HFFc6 (cell line): ENCODE measurements around the gene SUFU. TPM values are rescaled to one million over a fixed set of nuclear protein-coding genes. Genes with fewer than 3 reads are reported as not detected.

Experiments
- DNase-seq: peaks from one replicate; pipeline ENCODE4 v3.0.0-alpha.2; 2018
- H3K27ac Mint-ChIP-seq: 2 replicates; pipeline ENCODE4 v1.8.0; 2020; ENCODE audit warnings: mild to moderate bottlenecking, mixed read lengths
- H3K27me3 Mint-ChIP-seq: 2 replicates; pipeline ENCODE4 v1.8.0; 2021; ENCODE audit warnings: mild to moderate bottlenecking, moderate library complexity, mixed read lengths; ENCODE audit not compliant: insufficient read depth
- H3K36me3 Mint-ChIP-seq: 2 replicates; pipeline ENCODE4 v1.8.0; 2021; ENCODE audit warnings: low read depth, mixed read lengths
- H3K4me1 Mint-ChIP-seq: 2 replicates; pipeline ENCODE4 v1.8.0; 2020; ENCODE audit warnings: low read depth, mixed read lengths
- H3K4me3 Mint-ChIP-seq: 2 replicates; pipeline ENCODE4 v1.8.0; 2020; ENCODE audit warnings: mild to moderate bottlenecking, moderate library complexity, mixed read lengths
- H3K9me3 Mint-ChIP-seq: 2 replicates; pipeline ENCODE4 v1.8.0; 2020; ENCODE audit warnings: mild to moderate bottlenecking, mixed read lengths
- total RNA-seq, 6 experiments: library from RNA; stranded (reverse); fragmentation: NEBNext Ultra II Directional; extraction: Animal tissue kit (Norgen Biotek cat#: 25700); gene quantifications; 2 replicates in 1 of 6; 3 replicates in 5 of 6; pipeline ENCODE4 v1.2.3, GENCODE V29; 2021
- TF ChIP-seq, protein P1 (sequence below): fragments of 200-600 bp; sonication (generic); IDR thresholded peaks from 2 replicates; pipeline ENCODE4 v1.5.0; 2021; ENCODE audit warnings: antibody characterized with exemption, mild to moderate bottlenecking

Gene SUFU
- total RNA-seq, 6 experiments from 2014 or later = 12.8 to 16.8 (median 15.2) TPM

DNA sequence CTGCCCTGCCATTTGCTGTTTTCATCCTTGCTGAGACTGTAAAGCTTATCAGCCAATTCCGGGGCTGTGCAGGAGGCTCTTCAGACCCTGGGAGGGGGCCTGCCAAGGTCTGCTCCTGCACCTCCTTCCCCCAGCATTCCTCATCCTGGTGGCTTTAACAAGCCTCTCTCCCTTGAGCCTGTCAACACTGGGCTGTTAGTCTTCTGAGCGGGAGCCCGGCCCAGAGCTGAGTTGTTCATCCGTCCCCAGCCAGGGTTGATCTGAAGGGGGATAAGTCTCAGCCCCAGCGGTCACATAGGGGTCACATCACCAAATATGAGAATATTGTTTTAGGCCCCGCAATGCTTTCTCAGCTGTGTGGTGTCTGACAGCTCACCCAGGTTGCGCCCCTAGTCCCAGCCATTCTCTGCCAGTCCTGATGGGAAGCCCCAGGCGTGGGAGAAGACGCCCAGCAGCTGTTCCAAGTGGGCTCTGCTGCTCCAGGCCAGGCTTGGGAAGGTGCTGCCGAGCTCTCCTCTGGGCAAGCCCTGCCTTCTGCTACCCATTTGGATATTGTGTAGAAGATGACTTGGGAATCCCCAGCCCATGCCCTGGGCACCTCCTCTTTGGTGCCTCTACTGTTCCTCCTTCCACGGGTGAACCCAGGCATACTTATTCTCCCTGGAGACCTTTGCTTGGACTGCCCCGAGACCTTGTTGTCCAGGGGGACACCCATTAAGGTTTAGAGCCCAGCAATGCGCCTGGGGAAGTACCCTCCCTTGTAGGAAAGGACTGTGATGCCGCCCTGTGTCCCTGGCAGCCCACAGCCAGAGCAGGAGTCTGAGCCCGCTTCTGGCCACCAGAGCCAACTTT lies 117.0 kb downstream of the SUFU start:
- peaks cover 33% of the 10 kb centered on the region for H3K4me1 Mint-ChIP-seq
- no peak overlapping the region for H3K27ac Mint-ChIP-seq
- TF ChIP-seq, protein P1, sequence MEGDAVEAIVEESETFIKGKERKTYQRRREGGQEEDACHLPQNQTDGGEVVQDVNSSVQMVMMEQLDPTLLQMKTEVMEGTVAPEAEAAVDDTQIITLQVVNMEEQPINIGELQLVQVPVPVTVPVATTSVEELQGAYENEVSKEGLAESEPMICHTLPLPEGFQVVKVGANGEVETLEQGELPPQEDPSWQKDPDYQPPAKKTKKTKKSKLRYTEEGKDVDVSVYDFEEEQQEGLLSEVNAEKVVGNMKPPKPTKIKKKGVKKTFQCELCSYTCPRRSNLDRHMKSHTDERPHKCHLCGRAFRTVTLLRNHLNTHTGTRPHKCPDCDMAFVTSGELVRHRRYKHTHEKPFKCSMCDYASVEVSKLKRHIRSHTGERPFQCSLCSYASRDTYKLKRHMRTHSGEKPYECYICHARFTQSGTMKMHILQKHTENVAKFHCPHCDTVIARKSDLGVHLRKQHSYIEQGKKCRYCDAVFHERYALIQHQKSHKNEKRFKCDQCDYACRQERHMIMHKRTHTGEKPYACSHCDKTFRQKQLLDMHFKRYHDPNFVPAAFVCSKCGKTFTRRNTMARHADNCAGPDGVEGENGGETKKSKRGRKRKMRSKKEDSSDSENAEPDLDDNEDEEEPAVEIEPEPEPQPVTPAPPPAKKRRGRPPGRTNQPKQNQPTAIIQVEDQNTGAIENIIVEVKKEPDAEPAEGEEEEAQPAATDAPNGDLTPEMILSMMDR = no peak
- DNase-seq = no peak
- peaks cover 17% of the 10 kb centered on the region for H3K36me3 Mint-ChIP-seq
- H3K4me3 Mint-ChIP-seq = no peak overlapping the region
- H3K9me3 Mint-ChIP-seq = peaks cover 6% of the 10 kb centered on the region; the same call in 1 of the 2 replicates
- H3K27me3 Mint-ChIP-seq = no peaks in the 10 kb centered on the region; the same call in 1 of the 2 replicates

DNA sequence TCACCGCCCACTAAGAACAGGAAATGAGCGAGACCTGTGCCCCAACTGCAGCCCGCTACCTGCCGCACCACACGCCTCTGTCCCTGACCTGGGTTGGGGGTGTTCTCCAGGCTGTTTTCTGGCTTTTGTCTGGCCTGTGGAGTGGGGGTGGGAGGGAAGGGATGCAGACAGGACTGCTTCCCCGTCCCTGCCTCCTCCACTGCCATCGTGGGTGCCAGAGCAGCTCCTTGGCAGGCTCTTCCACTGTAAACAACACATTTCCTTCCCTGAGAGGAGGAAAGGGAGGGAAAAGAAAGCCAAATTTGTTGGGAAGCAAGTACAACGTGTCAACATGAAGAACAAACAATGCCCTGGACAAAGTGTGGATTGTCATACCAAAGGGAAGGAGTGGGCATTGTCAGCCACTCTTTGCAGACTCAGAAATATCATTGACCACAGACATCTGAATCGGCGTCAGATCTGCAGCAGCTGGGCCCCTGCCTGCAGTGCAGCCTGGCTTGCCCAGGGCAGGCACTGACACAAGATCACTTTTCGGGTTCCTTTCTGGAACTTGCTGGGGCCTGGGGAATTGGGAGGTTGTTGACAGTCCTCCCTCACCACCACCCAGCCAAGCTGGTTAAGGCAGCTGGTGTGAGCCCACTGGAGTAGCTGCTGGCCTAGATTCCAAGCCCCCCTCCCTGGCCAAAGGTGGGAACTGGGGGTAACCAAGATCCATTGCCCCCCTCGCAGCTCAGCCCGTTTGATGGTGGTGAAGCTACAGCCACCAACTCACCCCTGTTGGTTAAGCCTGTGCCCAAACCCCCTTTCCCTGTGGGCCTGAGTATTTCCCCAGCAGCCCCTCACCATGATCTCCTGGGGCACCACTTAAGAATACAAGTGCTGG lies 117.9 kb downstream of the SUFU start:
- Mint-ChIP-seq H3K4me1 (peaks cover 33% of the 10 kb centered on the region), H3K27ac (peak overlapping the region; percentile 26; the same call in 1 of the 2 replicates), H3K27me3 (no peaks in the 10 kb centered on the region; the same call in 1 of the 2 replicates)

DNA sequence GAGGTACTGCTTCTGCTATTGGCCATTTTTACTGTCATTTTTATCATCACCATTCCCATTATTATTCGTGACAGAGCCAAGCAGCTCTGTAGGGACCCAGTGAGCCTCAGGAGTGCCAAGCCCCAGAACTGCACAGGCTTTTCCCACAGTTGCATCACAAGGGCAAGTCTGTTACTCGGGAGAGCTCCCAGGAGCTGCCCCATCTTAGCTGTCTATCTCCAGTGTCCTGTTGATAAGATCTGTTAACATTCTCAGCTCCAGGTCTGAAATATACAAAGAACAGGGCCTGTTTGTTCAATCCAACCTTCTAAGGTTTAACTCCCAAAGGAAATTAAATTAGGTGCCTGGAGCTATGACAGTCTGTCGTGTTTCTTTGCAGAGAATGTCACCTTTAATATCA lies 120.3 kb downstream of the SUFU start:
- H3K27me3 Mint-ChIP-seq = no peaks in the 10 kb centered on the region; the same call in 1 of the 2 replicates
- H3K36me3 Mint-ChIP-seq = peaks cover 17% of the 10 kb centered on the region
- H3K9me3 Mint-ChIP-seq = peaks cover 6% of the 10 kb centered on the region; the same call in 1 of the 2 replicates
- no peak overlapping the region for H3K4me3 Mint-ChIP-seq
- no peak for DNase-seq
- H3K4me1 Mint-ChIP-seq = peaks cover 53% of the 10 kb centered on the region
- TF ChIP-seq, protein P1 = no peak
- no peak overlapping the region for H3K27ac Mint-ChIP-seq

More for the DNA sequence above, 117.9 kb downstream of the SUFU start:
- no peak for DNase-seq
- Mint-ChIP-seq H3K9me3 (peaks cover 6% of the 10 kb centered on the region; the same call in 1 of the 2 replicates), H3K36me3 (peaks cover 17% of the 10 kb centered on the region), H3K4me3 (no peak overlapping the region)
- TF ChIP-seq, protein P1 = no peak

DNA sequence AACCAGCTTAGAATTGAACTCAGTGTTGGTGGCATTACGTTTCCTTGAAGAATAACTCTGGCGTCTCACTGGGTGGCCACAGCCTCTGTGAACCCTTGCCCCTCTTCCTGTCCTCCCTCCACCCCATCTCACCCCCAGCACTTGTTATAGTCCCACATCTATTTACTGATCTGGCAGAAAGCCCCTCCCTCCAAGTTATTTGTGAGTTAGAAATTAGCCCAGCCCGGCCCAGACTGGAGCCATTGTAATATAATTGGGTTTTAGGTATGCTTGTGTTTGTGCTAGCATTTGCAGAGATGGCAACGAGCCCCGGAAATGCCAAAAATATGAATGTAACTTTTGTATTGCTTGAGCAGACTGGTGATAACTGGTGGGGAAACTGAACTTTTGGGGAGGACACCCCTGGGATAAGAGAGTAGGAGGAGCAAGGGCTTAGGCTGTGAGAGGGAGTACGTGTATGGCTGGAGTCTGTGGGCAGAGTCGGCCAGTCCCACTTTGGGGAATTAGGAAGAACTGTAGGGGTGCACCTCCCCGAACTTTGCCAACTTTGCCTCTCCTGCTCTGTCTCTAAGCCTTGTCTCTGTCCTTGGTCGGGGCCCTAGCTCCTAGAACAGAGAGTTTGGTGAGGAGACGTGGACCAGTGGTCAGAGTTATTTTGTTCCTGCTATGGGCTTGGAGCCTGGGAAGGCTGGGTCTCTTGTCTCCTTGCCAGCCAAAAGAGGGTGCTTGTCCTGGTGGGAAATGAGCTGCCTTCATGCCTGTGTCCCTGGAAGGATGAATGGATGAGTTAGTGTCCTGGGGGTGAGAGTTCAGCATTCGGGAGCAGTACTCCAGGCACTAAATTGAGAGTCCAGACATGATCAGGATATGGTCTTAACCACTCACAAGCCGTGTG lies 121.2 kb downstream of the SUFU start:
- Mint-ChIP-seq H3K27me3 (peaks cover 2% of the 10 kb centered on the region), H3K4me1 (peaks cover 62% of the 10 kb centered on the region), H3K9me3 (peaks cover 6% of the 10 kb centered on the region; the same call in 1 of the 2 replicates), H3K36me3 (peaks cover 17% of the 10 kb centered on the region), H3K4me3 (no peak overlapping the region), H3K27ac (0 out of 2 replicates have a peak overlapping the region, but pooled peaks have one; percentile 2)
- TF ChIP-seq, protein P1 = no peak
- DNase-seq = no peak
